Stimulated activated CD8-positive, alpha-beta memory T cell treated with anti-CD3 and anti-CD28 coated beads, Interleukin-7, amount 100 ng/mL, for 24 hours (primary cell): ENCODE results near the gene KCNN2.

Experiments
- DNase-seq: peaks from one replicate; pipeline ENCODE4 v3.0.0-alpha.2; 2020; ENCODE audit warnings: low read depth

KCNN2 gene

GRCh38 chr5:114361724-114362196 lies at the start of gene KCNN2:
KCNN2 (plus strand) TSS chr5:114362070; CDS start chr5:114362140, 70 bp downstream.
- no peak for DNase-seq

GRCh38 chr5:114312658-114313057 lies 49.2 kb upstream of the KCNN2 start:
- no peak for DNase-seq

- DNase-seq: no peak
These were observed 47.8 kb upstream of the KCNN2 start for GRCh38 chr5:114314061-114314460.

GRCh38 chr5:114316167-114316566 lies 45.7 kb upstream of the KCNN2 start:
- DNase-seq: no peak

- DNase-seq: no peak
These were observed 44.1 kb upstream of the KCNN2 start for GRCh38 chr5:114317751-114318150.

- DNase-seq: no peak
These were observed 42.6 kb upstream of the KCNN2 start for GRCh38 chr5:114319236-114319635.

GRCh38 chr5:114319821-114320220 lies 42.0 kb upstream of the KCNN2 start:
- DNase-seq: no peak

- DNase-seq: no peak
These were observed 37.6 kb upstream of the KCNN2 start for GRCh38 chr5:114324282-114324681.

GRCh38 chr5:114325541-114325940 lies 36.3 kb upstream of the KCNN2 start:
- no peak for DNase-seq

GRCh38 chr5:114327474-114327873 lies 34.4 kb upstream of the KCNN2 start:
- no peak for DNase-seq

- no peak for DNase-seq
These were observed 33.9 kb upstream of the KCNN2 start for GRCh38 chr5:114327987-114328386.

GRCh38 chr5:114330916-114331531 lies 30.8 kb upstream of the KCNN2 start:
- DNase-seq: no peak

- no peak for DNase-seq
These were observed 29.4 kb upstream of the KCNN2 start for GRCh38 chr5:114332493-114332892.

- DNase-seq: no peak
These were observed 28.9 kb upstream of the KCNN2 start for GRCh38 chr5:114332925-114333324.

- DNase-seq: no peak
These were observed 26.5 kb upstream of the KCNN2 start for GRCh38 chr5:114335391-114335790.

GRCh38 chr5:114339108-114339507 lies 22.8 kb upstream of the KCNN2 start:
- no peak for DNase-seq

- no peak for DNase-seq
These were observed 15.7 kb upstream of the KCNN2 start for GRCh38 chr5:114346181-114346580.

- DNase-seq: no peak
These were observed 6.6 kb upstream of the KCNN2 start for GRCh38 chr5:114355086-114355830.

- DNase-seq: no peak
These were observed 3.5 kb upstream of the KCNN2 start for GRCh38 chr5:114358329-114358728.

- no peak for DNase-seq
These were observed 1.5 kb upstream of the KCNN2 start for GRCh38 chr5:114360357-114360756.

- DNase-seq: no peak
These were observed 800 bp upstream of the KCNN2 start for GRCh38 chr5:114360816-114361723.

GRCh38 chr5:114362197-114362976 lies 517 bp downstream of the KCNN2 start:
- no peak for DNase-seq
